ENCODE measurements around the gene LMCD1. TPM values are rescaled to one million over a fixed set of nuclear protein-coding genes. Genes with fewer than 3 reads are reported as not detected.

LMCD1 gene
- total RNA-seq, 1 donor from 2014 or later = 119 TPM

GRCh38 chr3:8484409-8485140 is 17.0 kb upstream of the LMCD1 start:
- no peak for DNase-seq (ENCODE audit: low read depth)

GRCh38 chr3:8485141-8485870 is 16.3 kb upstream of the LMCD1 start:
- peak; percentile 66 for DNase-seq (ENCODE audit: low read depth)

DNA sequence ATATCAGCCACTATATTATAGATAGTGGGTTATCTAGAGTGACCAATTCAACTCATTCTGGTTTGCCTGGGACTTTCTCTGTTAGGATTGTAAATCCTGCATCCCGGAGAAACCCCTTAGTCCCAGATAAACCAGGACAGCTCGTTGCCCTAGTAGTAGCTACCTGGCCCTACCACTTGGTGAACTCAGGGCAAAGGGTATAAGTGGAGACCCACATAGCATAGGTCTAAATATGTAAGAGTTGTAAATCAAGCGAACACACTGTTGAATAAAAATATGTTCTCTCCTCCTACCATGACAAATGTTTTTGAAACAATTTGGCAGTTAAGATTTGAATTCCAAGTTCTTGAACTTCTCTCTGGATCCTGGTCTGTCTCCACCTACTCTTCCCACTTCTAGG is 15.7 kb upstream of the LMCD1 start:
- DNase-seq (ENCODE audit: low read depth) = no peak

- DNase-seq (ENCODE audit: low read depth) = no peak
These were observed 15.2 kb upstream of the LMCD1 start for GRCh38 chr3:8486434-8486833.

DNA sequence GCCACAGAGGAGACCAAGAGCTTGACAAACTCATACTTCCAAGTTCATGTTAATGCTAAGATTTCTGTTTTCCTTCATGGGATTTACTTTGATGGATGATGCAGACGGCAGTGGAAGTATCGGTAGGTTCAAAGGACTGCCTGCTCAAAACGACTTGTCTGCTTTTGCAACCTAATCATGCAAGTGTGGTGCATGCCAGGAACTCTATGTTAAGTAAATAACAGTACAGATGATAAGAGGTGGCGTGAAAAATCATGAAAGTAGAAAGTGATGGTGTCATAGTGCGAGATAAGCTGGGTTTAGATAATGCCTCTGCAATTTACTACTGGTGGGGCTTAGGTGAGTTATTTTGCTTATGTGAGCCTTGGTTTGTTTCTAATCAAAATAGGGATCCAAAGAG is 14.7 kb upstream of the LMCD1 start:
- DNase-seq (ENCODE audit: low read depth) = no peak

- no peak for DNase-seq (ENCODE audit: low read depth)
These were observed 13.2 kb upstream of the LMCD1 start for GRCh38 chr3:8488411-8488810.

DNA sequence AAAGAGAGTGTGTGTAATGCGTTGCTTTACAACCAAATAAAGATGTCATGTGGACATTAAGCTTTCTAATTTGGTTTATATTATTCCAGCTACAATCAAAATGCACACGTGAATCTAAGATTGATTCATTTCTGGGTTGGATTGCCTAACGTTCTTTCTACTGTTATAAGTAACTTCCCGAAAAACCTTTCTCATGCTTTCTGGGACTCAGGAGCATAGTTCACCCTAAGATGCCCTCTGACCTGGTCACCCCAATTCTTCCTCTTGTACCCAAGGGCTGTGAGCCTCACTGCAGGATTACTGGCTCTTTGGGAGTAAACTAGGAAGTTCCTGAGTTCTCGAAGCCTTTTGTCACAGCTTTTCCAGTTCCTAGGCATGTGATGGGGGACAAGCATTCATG is 12.7 kb upstream of the LMCD1 start:
- DNase-seq (ENCODE audit: low read depth) = no peak

DNA sequence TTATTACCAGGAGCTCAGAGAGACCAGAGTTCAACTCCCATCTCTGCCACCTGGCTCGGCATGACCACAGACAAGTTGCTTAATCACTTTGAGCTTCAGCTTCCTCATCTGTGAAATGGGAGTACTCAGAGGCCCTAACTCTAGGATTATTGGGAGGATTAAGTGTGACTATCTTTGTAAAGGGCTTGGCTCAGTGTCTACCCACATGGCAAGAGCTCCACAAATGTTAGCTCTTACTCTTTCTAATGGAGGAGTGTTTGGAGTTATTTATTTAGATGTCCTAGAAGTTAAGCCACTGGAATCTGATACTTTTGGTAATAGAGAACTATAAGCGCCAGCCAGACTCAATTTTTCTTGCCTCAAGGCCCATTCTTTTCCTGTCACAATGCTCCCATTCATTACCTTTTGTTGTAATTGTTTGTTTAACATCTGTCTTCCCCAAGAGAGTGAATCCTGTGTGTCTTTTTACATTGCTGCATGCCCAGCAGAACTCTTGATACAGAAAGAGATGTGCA is 12.3 kb upstream of the LMCD1 start:
- no peak for DNase-seq (ENCODE audit: low read depth)

- DNase-seq (ENCODE audit: low read depth) = peak; percentile 86
These were observed 11.5 kb upstream of the LMCD1 start for GRCh38 chr3:8490079-8490552.

DNA sequence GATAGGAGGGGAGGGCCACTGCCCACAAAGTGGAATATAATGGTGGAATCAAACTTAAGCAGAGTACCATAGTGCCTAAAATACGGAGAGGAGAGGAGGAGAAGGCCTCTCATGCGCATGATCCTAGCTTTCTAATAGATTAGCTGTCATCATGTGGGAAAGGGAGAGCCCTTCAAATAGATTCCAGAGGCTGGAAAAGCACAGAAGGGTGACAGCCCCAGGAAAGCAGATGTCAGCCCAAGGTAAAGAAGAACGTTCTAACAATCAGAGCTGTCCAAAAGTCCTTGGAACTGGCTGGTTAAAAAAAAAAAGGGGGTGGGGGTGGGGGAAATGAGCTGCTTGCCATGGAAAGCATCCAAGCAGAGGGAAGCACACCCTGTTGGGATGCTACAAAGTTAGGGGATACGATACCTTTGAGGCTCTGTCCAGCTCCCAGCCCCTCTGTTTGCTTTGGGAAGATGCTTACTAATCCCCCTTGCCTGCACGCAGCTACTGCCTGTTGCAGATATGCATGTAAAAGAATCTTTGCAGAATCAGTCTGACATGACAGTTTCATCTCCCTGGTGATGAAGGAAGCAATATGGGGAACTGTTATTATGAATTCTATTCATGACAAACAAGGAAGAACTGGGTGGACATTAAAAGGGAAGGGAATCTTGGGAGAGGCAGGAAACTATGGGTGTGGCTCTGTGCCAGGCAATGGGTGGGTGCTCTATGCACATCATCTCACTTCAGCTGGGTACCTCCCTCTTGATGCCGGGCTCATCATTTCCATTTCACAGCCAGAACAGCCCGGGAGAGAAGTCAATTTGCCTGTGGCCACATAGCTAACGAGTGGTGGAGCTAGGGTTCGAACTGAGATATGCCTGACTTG is 10.1 kb upstream of the LMCD1 start:
- DNase-seq (ENCODE audit: low read depth) = no peak

- peak; percentile 55 for DNase-seq (ENCODE audit: low read depth)
These were observed 8.7 kb upstream of the LMCD1 start for GRCh38 chr3:8492744-8493511.

GRCh38 chr3:8493744-8494143 is 7.9 kb upstream of the LMCD1 start:
- DNase-seq (ENCODE audit: low read depth) = no peak

DNA sequence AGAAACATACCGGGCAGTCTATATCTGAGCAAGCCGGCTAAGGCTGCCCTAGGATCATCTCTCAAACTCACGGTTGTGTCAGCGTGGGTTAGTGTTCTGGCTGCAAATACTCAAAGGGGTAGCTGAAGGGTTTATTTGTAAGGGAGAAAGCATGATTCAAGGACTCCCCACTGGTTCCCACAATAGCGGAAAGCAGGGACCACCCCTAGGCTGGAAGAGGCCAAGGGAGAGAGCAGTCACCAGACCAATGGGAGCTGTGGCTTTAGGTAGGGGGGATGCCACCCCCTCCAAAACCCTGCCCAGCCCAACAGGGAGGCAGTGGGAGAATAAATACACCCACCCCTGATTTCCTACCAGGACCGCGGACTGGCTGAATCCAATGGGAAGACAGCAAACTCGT is 7.3 kb upstream of the LMCD1 start:
- no peak for DNase-seq (ENCODE audit: low read depth)

DNA sequence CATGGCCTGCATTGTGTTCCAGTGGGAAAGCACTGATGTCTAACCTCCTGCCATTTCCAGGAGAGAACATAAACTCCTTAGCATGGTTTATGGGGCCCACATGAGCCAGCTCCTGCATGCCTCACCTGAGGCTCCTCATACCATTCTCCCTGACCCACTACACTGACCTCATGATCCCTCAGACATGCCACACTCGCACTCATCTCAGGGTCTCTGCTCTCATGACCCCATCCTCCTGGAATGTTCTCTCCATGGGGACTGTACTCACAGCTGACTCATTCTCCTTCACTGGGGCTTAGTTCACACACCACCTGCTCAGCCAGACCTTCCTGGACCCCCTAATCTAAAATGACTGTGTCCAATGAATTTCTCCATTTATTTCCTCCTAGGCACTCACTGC is 4.0 kb upstream of the LMCD1 start:
- peak; percentile 91 for DNase-seq (ENCODE audit: low read depth)

DNA sequence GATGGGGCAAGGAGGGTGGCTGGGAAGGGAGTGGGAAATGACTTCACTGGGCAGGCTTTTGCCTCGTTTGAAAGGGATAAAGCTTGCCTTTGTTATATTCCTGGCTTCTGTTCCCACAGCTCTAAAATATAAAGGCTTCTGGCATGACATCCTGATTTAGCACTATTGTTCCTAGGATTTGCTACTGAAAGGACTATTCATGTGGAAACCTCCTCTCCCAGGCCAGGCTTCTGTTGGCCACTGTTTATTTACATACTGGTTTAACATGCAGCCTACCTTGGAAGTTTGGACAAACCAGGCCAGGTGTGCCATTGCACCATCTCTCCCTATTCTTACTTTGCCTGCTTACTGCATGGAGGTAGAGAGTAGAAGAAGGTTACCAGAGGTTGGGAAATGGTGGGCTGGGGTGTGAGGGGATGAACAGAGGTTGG is 2.4 kb upstream of the LMCD1 start:
- DNase-seq (ENCODE audit: low read depth) = peak; percentile 88

GRCh38 chr3:8500319-8500988 is 1.2 kb upstream of the LMCD1 start:
- DNase-seq (ENCODE audit: low read depth) = peak; percentile 81

- no peak for DNase-seq (ENCODE audit: low read depth)
These were observed 643 bp upstream of the LMCD1 start for GRCh38 chr3:8500989-8501370.

DNA sequence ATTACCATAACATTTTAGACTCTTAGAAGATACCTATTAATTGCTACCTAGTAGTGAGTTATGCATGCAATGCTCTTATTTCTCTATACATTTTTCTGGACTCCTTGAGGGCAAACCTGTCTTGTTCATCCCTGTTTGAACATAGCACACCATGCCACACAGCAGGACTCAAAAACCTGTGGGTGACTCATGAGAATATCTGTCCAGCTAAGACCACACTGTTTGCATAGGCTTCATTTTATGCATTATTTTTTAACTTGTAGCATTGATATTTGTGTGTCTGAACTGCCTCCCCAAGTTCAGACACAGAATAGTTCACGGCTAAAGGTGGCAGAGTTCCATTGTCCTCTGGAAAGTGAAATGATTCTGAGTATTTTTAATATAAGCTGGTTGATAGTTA is 1.8 kb downstream of the LMCD1 start:
- peak; percentile 77 for DNase-seq (ENCODE audit: low read depth)

- DNase-seq (ENCODE audit: low read depth) = peak; percentile 40
These were observed 2.4 kb downstream of the LMCD1 start for GRCh38 chr3:8503871-8504610.

DNA sequence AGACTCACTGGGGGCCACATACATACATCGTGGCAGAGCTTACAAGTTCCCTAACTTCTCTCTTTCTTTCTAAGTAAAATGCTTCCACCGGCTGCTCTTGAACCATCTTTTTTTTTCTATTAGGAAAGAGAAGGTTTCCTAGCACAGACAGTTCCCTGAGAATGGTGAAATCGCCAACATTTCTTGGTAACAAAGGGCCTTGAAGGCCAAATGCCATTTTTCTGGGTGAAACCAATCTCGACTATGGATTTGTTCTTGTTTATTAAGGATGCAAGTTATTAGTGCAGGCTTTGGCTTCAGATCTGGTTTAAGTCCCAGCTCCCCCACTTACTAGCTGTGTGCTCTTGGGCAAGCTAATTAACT is 3.0 kb downstream of the LMCD1 start:
- no peak for DNase-seq (ENCODE audit: low read depth)
